A549 (cell line): ENCODE data around the gene GSE1. TPM values are rescaled to one million over a fixed set of nuclear protein-coding genes. Genes with fewer than 3 reads are reported as not detected.
A peak's percentile ranks its signal among the peaks of the same experiment; 100 is the strongest.

Experiments used
- ATAC-seq, 2 experiments: fragments of 200-7000 bp in 1 of 2; fragments of >200 bp in 1 of 2; cut with Nextera tagmentation in 1 of 2; cut with Tn5 transposase in 1 of 2; 3 replicates each; pipeline versions ENCODE4 v1.8.0 to v1.9.1; 2018 to 2020; ENCODE audit warnings: mild to moderate bottlenecking in 1 of 2, moderate library complexity in 1 of 2
- CTCF ChIA-PET: fragments of 300-600 bp; sonication (Branson Sonifier 250); formaldehyde crosslinking; extraction: SDS; loops from one replicate; lab custom pipeline; 2021; ENCODE audit warnings: antibody characterized with exemption, inconsistent platforms; lab: Yijun Ruan, JAX
- POLR2A ChIA-PET: fragments of 350-600 bp; formaldehyde crosslinking; extraction: SDS; loops from one replicate; lab custom pipeline; 2021; ENCODE audit warnings: antibody characterized with exemption, inconsistent platforms; lab: Yijun Ruan, JAX
- DNase-seq, 2 experiments: peaks; one replicate each; pipeline versions ENCODE4 v3.0.0 to v3.0.0-alpha.2; 2011 to 2016; ENCODE audit warnings: low read depth in 1 of 2, low spot score in 1 of 2
- FAIRE-seq: peaks from 2 replicates; lab custom pipeline; 2011; peaks lifted over from hg19 to GRCh38; lab: Jason Lieb, UNC
- H3K27ac ChIP-seq, 2 experiments: fragments of >200 bp; sonication (Bioruptor Twin); formaldehyde crosslinking; 3 replicates each; pipeline ENCODE4 v1.5.1; 2016 to 2017
- H3K4me1 ChIP-seq: fragments of >200 bp; sonication (Bioruptor Twin); formaldehyde crosslinking; 3 replicates; pipeline ENCODE4 v1.6.1; 2016
- H3K4me2 ChIP-seq: fragments of >200 bp; sonication (Bioruptor Twin); formaldehyde crosslinking; 3 replicates; pipeline ENCODE4 v1.6.1; 2016
- H3K4me3 ChIP-seq: fragments of >200 bp; sonication (Bioruptor Twin); formaldehyde crosslinking; 3 replicates; pipeline ENCODE4 v1.5.1; 2016
- H3K9me3 ChIP-seq: fragments of >200 bp; sonication (Bioruptor Twin); formaldehyde crosslinking; 3 replicates; pipeline ENCODE4 v1.6.1; 2016
- ATOH8 ChIP-seq: fragments of 250-450 bp; sonication (Bioruptor Pico); IDR thresholded peaks from 2 replicates; pipeline ENCODE4 v1.5.0; 2020; ENCODE audit warnings: low read depth, mild to moderate bottlenecking, moderate library complexity
- BCL3 ChIP-seq: fragments of >200 bp; sonication (Bioruptor Twin); formaldehyde crosslinking; IDR thresholded peaks from 3 replicates; pipeline ENCODE4 v1.6.1; 2016
- BHLHE40 ChIP-seq: IDR thresholded peaks from 2 replicates; pipeline ENCODE4 v1.6.1; 2012; ENCODE audit warnings: low read depth, low read length, inconsistent platforms
- CEBPB ChIP-seq, 2 experiments: fragments of >200 bp in 1 of 2; sonication (Bioruptor Twin) in 1 of 2; formaldehyde crosslinking in 1 of 2; IDR thresholded peaks; 2 replicates each; pipeline ENCODE4 v1.6.1; 2012 to 2016
- E2F6 ChIP-seq: IDR thresholded peaks from 2 replicates; pipeline ENCODE4 v1.6.1; 2012; ENCODE audit warnings: low read depth, borderline replicate concordance
- ESRRA ChIP-seq: fragments of 150-350 bp; IDR thresholded peaks from 2 replicates; pipeline ENCODE4 v1.6.1; 2014; ENCODE audit warnings: mild to moderate bottlenecking, low read length, borderline replicate concordance
- HDAC2 ChIP-seq: fragments of 200-600 bp; sonication (generic); IDR thresholded peaks from 2 replicates; pipeline ENCODE4 v1.6.1; 2016
- HEYL ChIP-seq: fragments of 250-450 bp; sonication (Bioruptor Pico); IDR thresholded peaks from 2 replicates; pipeline ENCODE4 v1.8.0; 2021; ENCODE audit warnings: mild to moderate bottlenecking, moderate library complexity
- HOXB13 ChIP-seq: fragments of 250-450 bp; sonication (Bioruptor Pico); IDR thresholded peaks from 2 replicates; pipeline ENCODE4 v1.5.0; 2020; ENCODE audit warnings: low read depth, mild to moderate bottlenecking, moderate library complexity
- HOXB5 ChIP-seq: fragments of 250-450 bp; sonication (Bioruptor Pico); IDR thresholded peaks from 2 replicates; pipeline ENCODE4 v1.5.0; 2020; ENCODE audit warnings: mild to moderate bottlenecking, moderate library complexity
- JUN ChIP-seq, 2 experiments: fragments of >200 bp; sonication (Bioruptor Twin); formaldehyde crosslinking; IDR thresholded peaks; 2 replicates in 1 of 2; 3 replicates in 1 of 2; pipeline ENCODE4 v1.6.1; 2016 to 2017
- JUNB ChIP-seq: fragments of >200 bp; sonication (Bioruptor Twin); formaldehyde crosslinking; IDR thresholded peaks from 2 replicates; pipeline ENCODE4 v1.6.1; 2016
- MAX ChIP-seq: IDR thresholded peaks from 2 replicates; pipeline ENCODE4 v1.6.1; 2012
- NR3C1 ChIP-seq: fragments of >200 bp; sonication (Bioruptor Twin); formaldehyde crosslinking; IDR thresholded peaks from 3 replicates; pipeline ENCODE4 v1.6.1; 2017
- PHF8 ChIP-seq: fragments of 200-600 bp; sonication (generic); IDR thresholded peaks from 2 replicates; pipeline ENCODE4 v1.6.1; 2016; ENCODE audit warnings: low read depth, mild to moderate bottlenecking, antibody characterized with exemption, moderate library complexity, borderline replicate concordance
- RAD21 ChIP-seq, 2 experiments: fragments of >200 bp in 1 of 2; sonication (Bioruptor Twin) in 1 of 2; formaldehyde crosslinking in 1 of 2; IDR thresholded peaks in 1 of 2; conservative IDR thresholded peaks in 1 of 2; 2 replicates in 1 of 2; 3 replicates in 1 of 2; pipeline ENCODE4 v1.6.1; 2012 to 2018; ENCODE audit warnings: inconsistent platforms in 1 of 2
- RARB ChIP-seq: fragments of 250-450 bp; sonication (Bioruptor Pico); IDR thresholded peaks from 2 replicates; pipeline ENCODE4 v1.8.0; 2021; ENCODE audit warnings: mild to moderate bottlenecking, moderate library complexity
- RFX5 ChIP-seq: fragments of 450-650 bp; IDR thresholded peaks from 2 replicates; pipeline ENCODE4 v1.7.1; 2014; ENCODE audit warnings: antibody characterized with exemption, mild to moderate bottlenecking, moderate library complexity
- RNF2 ChIP-seq: fragments of 200-600 bp; sonication (generic); IDR thresholded peaks from 2 replicates; pipeline ENCODE4 v1.6.1; 2016; ENCODE audit warnings: low read depth, mild to moderate bottlenecking, antibody characterized with exemption, moderate library complexity, borderline replicate concordance
- TP53 ChIP-seq: fragments of 250-450 bp; sonication (Bioruptor Pico); IDR thresholded peaks from 2 replicates; pipeline ENCODE4 v1.5.0; 2021; ENCODE audit warnings: mild to moderate bottlenecking, moderate library complexity
- USF2 ChIP-seq: fragments of 450-650 bp; IDR thresholded peaks from 2 replicates; pipeline ENCODE4 v1.6.1; 2014; ENCODE audit warnings: antibody characterized with exemption
- ZFP36 ChIP-seq: fragments of 450-650 bp; IDR thresholded peaks from 2 replicates; pipeline ENCODE4 v1.6.1; 2014; ENCODE audit warnings: borderline replicate concordance; ENCODE audit not compliant: partially characterized antibody
- WGBS: methylation state at CpG from one replicate; pipeline ENCODE4 v1.1.6; 2017; ENCODE audit errors: missing lambda C conversion rate; 5-methylcytosine and 5-hydroxymethylcytosine counted together
- polyA plus RNA-seq, 4 experiments: library from polyadenylated mRNA; depleted of rRNA in 3 of 4; stranded (reverse); fragments of >200 nt; fragmentation: RNase III in 1 of 4; extraction: RNeasy Plus Mini Kit Qiagen cat#74134 plus additional on column Dnase treatment in 1 of 4; gene quantifications; 2 replicates in 3 of 4; 3 replicates in 1 of 4; pipeline ENCODE4 v1.2.3, GENCODE V29; 2011 to 2017
- TF ChIP-seq, protein P1 (sequence below): fragments of 200-600 bp; sonication (generic); IDR thresholded peaks from 2 replicates; pipeline ENCODE4 v1.6.1; 2016; ENCODE audit warnings: antibody characterized with exemption, mild to moderate bottlenecking, moderate library complexity
- TF ChIP-seq, protein P2 (sequence below): fragments of 250-450 bp; sonication (Bioruptor Pico); IDR thresholded peaks from 2 replicates; pipeline ENCODE4 v1.5.0; 2021; ENCODE audit warnings: mild to moderate bottlenecking, moderate library complexity, borderline replicate concordance
- TF ChIP-seq, protein P3 (sequence below): fragments of >200 bp; sonication (Bioruptor Twin); formaldehyde crosslinking; IDR thresholded peaks from 3 replicates; pipeline ENCODE4 v1.5.1; 2016
- TF ChIP-seq, protein P4 (sequence below): IDR thresholded peaks from 2 replicates; pipeline ENCODE4 v1.6.1; 2012

GSE1 gene
- polyA plus RNA-seq, 2 of the 4 experiments (the other 2 are of a cell fraction): 20.7 to 24.3 TPM

DNA sequence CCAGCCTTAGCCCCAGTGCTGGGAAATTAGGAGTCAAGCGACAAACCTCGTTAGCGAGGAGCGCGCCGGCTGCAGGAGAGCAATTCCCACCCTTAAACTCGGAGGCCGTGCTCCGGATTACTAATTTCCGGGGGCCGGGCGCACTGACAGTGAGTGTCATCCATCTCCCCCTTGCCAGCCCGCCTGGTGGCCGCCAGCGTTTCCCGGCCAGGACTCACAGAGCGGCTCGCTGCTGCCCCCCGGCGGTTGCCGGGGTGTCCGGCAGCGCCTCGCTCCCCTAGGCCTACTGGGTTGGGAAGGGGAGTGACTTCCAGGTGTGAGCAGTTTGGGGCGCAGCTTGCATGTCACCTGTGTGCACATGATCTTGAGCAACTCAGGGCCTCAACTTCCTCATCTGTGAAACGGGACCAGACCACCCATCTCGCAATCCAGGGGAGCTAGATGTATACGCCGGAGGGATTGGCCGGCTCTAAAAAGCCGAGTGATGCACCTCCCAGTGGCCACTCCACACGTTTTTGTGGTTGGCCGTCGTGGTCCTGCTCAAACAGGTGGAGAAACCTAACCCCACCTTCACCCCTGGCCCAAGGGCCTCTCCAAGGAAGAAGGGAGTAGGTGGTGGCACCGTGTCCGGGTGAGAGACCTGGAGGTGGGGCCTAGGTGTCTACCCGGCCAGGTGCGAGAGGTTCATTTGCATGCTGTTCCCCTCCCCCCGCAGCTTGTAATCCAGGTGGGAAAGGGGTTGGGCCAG, 2.5 kb upstream of the GSE1 start (continued):
- no peak for TF ChIP-seq E2F6
- no peak for TF ChIP-seq HOXB13 (CRISPR knock-in tag)
- no peak for TF ChIP-seq ZFP36
- TF ChIP-seq HEYL (CRISPR knock-in tag): no peak
- TF ChIP-seq USF2: no peak
- TF ChIP-seq RAD21 (conservative IDR thresholded peaks at IDR 0.05 in 1 of 2, IDR thresholded peaks at IDR 0.05 in 1 of 2): peak; percentile 89 to 98
- TF ChIP-seq ESRRA: no peak
- no peak; the same call in none of the 2 replicates for TF ChIP-seq MAX
- TF ChIP-seq NR3C1: no peak
- TF ChIP-seq, protein P1, sequence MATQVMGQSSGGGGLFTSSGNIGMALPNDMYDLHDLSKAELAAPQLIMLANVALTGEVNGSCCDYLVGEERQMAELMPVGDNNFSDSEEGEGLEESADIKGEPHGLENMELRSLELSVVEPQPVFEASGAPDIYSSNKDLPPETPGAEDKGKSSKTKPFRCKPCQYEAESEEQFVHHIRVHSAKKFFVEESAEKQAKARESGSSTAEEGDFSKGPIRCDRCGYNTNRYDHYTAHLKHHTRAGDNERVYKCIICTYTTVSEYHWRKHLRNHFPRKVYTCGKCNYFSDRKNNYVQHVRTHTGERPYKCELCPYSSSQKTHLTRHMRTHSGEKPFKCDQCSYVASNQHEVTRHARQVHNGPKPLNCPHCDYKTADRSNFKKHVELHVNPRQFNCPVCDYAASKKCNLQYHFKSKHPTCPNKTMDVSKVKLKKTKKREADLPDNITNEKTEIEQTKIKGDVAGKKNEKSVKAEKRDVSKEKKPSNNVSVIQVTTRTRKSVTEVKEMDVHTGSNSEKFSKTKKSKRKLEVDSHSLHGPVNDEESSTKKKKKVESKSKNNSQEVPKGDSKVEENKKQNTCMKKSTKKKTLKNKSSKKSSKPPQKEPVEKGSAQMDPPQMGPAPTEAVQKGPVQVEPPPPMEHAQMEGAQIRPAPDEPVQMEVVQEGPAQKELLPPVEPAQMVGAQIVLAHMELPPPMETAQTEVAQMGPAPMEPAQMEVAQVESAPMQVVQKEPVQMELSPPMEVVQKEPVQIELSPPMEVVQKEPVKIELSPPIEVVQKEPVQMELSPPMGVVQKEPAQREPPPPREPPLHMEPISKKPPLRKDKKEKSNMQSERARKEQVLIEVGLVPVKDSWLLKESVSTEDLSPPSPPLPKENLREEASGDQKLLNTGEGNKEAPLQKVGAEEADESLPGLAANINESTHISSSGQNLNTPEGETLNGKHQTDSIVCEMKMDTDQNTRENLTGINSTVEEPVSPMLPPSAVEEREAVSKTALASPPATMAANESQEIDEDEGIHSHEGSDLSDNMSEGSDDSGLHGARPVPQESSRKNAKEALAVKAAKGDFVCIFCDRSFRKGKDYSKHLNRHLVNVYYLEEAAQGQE: no peak
- no peak for TF ChIP-seq HOXB5
- TF ChIP-seq JUN (IDR thresholded peaks at IDR 0.05): no peak

GRCh38 chr16:85611194-85611443, 2.0 kb upstream of the GSE1 start:
- FAIRE-seq (no peak), ATAC-seq (peak in 1 of 2 experiments; percentile 2; a peak in 1 of 6 replicates)
- 3% methylated on average over 4 of the region's 21 CpGs for WGBS
- TF ChIP-seq RFX5 (no peak), ATOH8 (CRISPR knock-in tag) (no peak), HDAC2 (no peak), CEBPB (IDR thresholded peaks at IDR 0.05) (no peak), RNF2 (no peak), RARB (CRISPR knock-in tag) (no peak), BHLHE40 (no peak), TP53 (CRISPR knock-in tag) (no peak), JUNB (no peak), RAD21 (conservative IDR thresholded peaks at IDR 0.05 in 1 of 2, IDR thresholded peaks at IDR 0.05 in 1 of 2) (no peak), BCL3 (no peak), PHF8 (no peak), NR3C1 (no peak)
- TF ChIP-seq, protein P2, sequence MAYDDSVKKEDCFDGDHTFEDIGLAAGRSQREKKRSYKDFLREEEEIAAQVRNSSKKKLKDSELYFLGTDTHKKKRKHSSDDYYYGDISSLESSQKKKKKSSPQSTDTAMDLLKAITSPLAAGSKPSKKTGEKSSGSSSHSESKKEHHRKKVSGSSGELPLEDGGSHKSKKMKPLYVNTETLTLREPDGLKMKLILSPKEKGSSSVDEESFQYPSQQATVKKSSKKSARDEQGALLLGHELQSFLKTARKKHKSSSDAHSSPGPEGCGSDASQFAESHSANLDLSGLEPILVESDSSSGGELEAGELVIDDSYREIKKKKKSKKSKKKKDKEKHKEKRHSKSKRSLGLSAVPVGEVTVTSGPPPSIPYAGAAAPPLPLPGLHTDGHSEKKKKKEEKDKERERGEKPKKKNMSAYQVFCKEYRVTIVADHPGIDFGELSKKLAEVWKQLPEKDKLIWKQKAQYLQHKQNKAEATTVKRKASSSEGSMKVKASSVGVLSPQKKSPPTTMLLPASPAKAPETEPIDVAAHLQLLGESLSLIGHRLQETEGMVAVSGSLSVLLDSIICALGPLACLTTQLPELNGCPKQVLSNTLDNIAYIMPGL (CRISPR knock-in tag): no peak
- TF ChIP-seq, protein P3, sequence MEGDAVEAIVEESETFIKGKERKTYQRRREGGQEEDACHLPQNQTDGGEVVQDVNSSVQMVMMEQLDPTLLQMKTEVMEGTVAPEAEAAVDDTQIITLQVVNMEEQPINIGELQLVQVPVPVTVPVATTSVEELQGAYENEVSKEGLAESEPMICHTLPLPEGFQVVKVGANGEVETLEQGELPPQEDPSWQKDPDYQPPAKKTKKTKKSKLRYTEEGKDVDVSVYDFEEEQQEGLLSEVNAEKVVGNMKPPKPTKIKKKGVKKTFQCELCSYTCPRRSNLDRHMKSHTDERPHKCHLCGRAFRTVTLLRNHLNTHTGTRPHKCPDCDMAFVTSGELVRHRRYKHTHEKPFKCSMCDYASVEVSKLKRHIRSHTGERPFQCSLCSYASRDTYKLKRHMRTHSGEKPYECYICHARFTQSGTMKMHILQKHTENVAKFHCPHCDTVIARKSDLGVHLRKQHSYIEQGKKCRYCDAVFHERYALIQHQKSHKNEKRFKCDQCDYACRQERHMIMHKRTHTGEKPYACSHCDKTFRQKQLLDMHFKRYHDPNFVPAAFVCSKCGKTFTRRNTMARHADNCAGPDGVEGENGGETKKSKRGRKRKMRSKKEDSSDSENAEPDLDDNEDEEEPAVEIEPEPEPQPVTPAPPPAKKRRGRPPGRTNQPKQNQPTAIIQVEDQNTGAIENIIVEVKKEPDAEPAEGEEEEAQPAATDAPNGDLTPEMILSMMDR: no peak
- TF ChIP-seq, protein P4, sequence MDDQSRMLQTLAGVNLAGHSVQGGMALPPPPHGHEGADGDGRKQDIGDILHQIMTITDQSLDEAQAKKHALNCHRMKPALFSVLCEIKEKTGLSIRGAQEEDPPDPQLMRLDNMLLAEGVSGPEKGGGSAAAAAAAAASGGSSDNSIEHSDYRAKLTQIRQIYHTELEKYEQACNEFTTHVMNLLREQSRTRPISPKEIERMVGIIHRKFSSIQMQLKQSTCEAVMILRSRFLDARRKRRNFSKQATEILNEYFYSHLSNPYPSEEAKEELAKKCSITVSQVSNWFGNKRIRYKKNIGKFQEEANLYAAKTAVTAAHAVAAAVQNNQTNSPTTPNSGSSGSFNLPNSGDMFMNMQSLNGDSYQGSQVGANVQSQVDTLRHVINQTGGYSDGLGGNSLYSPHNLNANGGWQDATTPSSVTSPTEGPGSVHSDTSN: no peak

More at GRCh38 chr16:85611194-85611443, 2.0 kb upstream of the GSE1 start:
- peaks cover 26% of the 10 kb centered on the region for H3K4me1 ChIP-seq
- H3K4me3 ChIP-seq: peak overlapping the region; percentile 96
- no peaks in the 10 kb centered on the region for H3K9me3 ChIP-seq
- peak overlapping the region; percentile 98 to 99 for H3K27ac ChIP-seq
- ChIA-PET POLR2A (interaction anchor here (0.8 to 3.0 kb wide), 6 partner anchors 54 to 216 kb away, joined by 3 to 25 read pairs (median 5); no protein-coding TSS in a partner anchor), CTCF (interaction anchor here (0.5 to 4.2 kb wide), 67 partner anchors 9 to 504 kb away, joined by 3 to 85 read pairs (median 5); no protein-coding TSS in a partner anchor)
- peak overlapping the region; percentile 95 for H3K4me2 ChIP-seq
- peak in 1 of 2 experiments; percentile 62 for DNase-seq
